AG09309 (cell line): Measurements from ENCODE around the gene PRKCA.
A peak's percentile ranks its signal among the peaks of the same experiment; 100 is the strongest.
"Not testable (repeated sequence)": the region's sequence is repeated elsewhere in the genome, so short reads cannot be mapped to it uniquely, and the experiment has no call there.

ENCODE experiments used
- DNase-seq: peaks from one replicate; pipeline ENCODE4 v3.0.0-alpha.2; 2010; ENCODE audit warnings: low read depth
- H3K4me3 ChIP-seq: 2 replicates; pipeline ENCODE4 v1.5.1; 2011; ENCODE audit warnings: mild to moderate bottlenecking, low read depth, low read length, moderate library complexity; ENCODE audit not compliant: control insufficient read depth
- TF ChIP-seq, protein P1 (sequence below): IDR thresholded peaks from 2 replicates; pipeline ENCODE4 v1.5.1; 2011; ENCODE audit warnings: mild to moderate bottlenecking, low read depth, low read length, inconsistent platforms; ENCODE audit not compliant: insufficient read depth, control insufficient read depth; ENCODE audit errors: missing control alignments

PRKCA gene

DNA sequence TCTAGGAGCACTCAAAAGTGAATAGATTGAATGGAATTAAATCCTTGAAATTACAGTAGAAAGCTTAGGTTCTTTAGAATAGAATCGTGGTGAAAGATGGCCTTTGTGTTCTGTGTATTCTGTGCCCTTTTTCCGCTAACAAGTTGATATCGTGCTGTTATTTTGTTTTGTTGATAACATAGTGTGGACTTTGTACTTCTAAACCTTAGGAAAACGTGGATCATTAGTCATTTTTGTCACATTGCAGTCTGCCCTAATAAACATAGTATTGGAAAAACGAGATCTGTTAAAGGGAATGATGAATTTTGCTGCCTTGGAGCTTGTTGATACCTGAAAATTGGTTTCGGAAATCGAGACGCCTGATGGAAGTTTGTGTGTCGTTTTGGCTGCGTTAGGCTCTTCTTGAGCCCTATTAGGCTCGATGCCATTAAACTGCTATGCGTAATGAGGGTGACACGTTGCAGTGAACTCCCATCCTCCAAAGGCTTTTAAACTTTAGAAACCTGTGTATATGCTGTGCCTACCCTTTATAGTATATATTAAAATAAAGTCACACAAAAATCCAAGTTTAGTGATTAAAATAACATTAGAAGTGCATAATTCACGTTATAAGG is 145.7 kb downstream of the PRKCA start:
- no peak overlapping the region for H3K4me3 ChIP-seq
- TF ChIP-seq, protein P1, sequence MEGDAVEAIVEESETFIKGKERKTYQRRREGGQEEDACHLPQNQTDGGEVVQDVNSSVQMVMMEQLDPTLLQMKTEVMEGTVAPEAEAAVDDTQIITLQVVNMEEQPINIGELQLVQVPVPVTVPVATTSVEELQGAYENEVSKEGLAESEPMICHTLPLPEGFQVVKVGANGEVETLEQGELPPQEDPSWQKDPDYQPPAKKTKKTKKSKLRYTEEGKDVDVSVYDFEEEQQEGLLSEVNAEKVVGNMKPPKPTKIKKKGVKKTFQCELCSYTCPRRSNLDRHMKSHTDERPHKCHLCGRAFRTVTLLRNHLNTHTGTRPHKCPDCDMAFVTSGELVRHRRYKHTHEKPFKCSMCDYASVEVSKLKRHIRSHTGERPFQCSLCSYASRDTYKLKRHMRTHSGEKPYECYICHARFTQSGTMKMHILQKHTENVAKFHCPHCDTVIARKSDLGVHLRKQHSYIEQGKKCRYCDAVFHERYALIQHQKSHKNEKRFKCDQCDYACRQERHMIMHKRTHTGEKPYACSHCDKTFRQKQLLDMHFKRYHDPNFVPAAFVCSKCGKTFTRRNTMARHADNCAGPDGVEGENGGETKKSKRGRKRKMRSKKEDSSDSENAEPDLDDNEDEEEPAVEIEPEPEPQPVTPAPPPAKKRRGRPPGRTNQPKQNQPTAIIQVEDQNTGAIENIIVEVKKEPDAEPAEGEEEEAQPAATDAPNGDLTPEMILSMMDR: no peak
- DNase-seq: no peak

DNA sequence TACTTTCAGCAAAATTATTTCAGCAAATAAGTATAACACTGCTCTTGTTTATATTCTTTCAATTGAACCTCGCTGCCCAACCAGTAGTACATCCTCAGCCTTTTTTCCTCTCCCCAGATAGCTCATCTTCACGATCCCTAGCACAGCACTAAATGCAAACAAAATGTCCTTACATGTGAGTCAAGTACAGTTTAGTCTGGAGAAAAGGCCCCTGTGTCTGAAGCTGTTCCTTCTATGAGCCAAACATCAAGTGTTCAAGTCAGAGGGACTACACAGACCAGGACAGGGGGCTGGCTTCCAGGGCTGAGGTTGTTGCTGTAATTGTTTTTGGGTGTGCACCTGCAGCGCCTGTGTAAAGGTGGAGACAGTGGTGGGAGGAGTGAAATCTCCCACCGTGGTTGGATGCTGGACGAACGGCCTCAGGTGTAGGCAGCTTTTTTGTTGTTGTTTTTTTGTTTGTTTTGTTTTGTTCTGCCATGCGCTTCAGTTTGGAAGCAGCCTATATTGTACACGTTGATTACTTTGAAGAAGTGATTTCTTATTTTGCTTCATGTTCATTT is 147.1 kb downstream of the PRKCA start:
- no peak for DNase-seq
- no peak overlapping the region for H3K4me3 ChIP-seq
- TF ChIP-seq, protein P1: no peak

DNA sequence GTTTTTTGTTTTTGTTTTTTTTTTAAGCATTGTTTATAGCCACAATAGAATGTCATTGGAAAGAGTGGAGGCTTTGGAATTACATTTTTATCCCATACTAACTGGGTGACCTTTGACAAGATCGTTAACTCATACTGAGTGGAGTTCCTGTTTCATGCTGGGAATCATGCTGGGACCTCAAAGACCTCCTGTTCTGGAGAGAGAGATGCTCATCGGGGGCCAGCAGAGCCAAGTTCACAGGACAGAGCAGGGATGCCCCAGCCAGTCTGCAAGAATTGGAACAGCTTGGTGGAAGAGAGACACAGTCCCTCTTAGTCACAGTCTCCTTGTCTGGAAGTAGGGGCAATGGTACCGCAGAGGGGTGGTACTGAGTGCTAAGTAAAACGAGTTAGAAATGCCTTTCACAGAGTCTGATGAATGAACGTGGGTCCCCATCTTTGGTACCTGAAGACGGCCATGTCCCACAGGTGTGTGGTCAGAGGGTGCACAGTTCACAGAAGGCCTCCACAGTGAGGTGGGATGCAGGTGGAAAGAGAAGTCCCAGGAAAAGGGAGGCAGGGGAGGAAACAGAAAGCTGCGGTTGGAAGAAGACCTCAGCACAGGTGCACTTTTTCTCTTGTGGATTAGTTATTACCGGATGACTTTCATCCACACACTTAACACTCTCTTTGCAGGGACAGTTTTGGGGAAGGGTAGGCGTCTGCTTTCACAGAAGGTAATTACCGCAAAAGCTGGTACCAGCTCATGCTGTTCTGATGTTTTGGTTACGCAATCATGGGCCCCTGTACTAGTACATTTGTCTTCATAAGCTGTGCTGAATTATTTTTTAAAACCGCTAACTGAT is 147.8 kb downstream of the PRKCA start:
- TF ChIP-seq, protein P1: no peak
- no peak for DNase-seq
- H3K4me3 ChIP-seq: no peak overlapping the region

DNA sequence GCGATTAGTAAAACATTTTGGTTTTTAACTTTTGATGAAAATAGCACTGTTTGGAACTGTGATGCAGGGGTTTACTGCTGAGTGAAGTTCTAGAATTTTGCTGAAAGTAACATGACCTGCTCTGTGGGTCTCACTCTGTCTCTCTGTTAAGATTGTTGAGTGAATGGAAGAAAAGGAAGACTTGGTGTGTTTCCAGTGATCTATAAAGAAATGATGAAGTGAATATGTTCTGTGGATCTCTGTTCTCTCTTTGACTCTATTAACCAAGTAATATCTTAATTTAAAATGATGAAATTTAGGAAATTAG is 148.4 kb downstream of the PRKCA start:
- DNase-seq: no peak
- no peak overlapping the region for H3K4me3 ChIP-seq
- TF ChIP-seq, protein P1: no peak

DNA sequence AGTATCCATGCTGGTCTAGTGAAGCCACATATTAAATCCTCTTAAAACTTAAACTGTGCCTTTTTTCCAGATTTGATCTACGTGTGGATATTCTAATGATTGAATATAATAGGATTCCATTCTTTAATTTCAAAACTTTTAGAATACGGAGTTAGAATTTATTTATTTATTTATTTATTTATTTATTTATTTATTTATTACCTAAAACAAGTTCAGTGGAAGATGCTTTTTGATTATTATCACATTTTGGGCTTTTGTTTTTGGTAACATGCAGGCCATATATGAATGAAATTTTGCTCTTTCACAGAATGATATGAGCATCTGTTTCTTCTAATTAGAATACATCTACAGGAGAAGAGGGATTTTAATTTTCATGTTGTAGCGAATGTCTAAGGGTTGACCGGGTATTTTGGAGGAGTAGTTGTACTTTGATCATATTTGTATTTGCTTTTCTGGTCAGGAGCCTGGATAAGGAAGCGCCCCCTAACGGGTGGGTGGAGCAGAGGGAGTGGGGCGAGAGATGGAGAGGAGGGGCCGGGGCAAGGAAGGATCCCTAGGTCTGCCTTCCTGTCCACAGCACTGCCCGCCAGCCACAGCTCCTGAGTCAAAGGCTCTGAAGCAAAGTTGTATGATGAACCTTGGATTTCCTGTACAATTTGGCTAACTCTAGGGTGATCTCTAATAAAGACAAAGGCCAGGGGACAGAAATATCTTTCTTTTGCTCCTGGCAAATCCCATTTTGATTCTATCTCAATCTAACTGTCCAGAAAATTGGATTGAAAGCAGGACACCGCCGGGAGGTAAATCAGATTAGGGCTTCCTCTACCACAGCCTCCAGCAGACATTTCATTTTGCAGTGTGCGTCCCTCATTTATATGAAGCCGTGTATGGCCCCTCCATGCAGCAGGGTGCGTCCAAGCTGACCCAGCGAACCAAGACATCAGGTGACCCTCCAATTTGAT is 149.1 kb downstream of the PRKCA start:
- H3K4me3 ChIP-seq: no peak overlapping the region
- TF ChIP-seq, protein P1: peak; percentile 11
- DNase-seq: no peak

DNA sequence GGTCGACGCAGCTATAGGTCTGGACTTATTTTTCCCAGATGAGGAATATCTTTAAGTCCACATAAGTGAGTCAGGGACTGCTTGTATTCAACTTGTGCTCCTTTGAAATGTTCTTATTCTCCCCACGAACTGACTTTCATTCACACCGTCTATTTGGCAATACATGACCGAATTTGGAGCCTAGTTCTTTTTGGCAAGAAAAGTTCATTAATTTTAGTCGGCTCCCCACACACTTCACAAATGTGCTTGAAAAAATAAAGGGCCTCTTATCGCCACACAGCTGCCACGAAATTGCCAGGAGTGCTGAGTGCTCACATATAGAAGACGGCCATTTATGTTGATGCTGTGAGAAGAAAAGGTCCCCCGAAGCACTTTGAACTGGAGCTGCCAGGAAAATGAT is 152.6 kb downstream of the PRKCA start:
- TF ChIP-seq, protein P1: no peak
- DNase-seq: no peak
- no peak overlapping the region for H3K4me3 ChIP-seq

DNA sequence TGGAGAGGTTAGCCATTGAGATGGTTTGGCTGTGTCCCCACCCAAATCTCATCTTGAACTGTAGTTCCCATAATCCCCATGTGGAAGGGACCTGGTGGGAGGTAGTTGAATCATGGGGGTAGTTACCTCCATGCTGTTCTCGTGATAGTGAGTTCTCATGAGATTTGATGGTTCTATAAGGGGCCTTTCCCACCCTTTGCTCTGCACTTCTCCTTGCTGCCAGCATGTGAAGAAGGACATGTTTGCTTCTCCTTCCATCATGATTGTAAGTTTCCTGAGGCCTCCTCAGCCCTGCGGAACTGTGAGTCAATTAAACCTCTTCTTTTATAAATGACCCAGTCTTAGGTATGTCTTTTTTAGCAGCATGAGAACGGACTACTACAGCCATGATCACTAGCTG is 155.1 kb downstream of the PRKCA start:
- not testable (repeated sequence) for H3K4me3 ChIP-seq, DNase-seq
